Uterine smooth muscle cell (primary cell): ENCODE measurements around the gene MALRD1. TPM values are rescaled to one million over a fixed set of nuclear protein-coding genes. Genes with fewer than 3 reads are reported as not detected.

Source experiments
- total RNA-seq: library from RNA; depleted of rRNA; stranded (reverse); fragments of >200 nt; gene quantifications from 2 replicates; pipeline ENCODE4 v1.2.3, GENCODE V29; 2014

MALRD1 gene
- total RNA-seq = 0.33 and 0.87 TPM in 2 replicates

GRCh38 chr10:19048489-19048888, at the start of gene MALRD1:
Gene MALRD1, plus strand, starts transcription at chr10:19048801. Its CDS starts 138 bp downstream, at chr10:19048939.

